HG03108 (cell line): ENCODE data around the gene RNF212.

Experiments
- ATAC-seq: cut with Tn5 transposase; IDR thresholded peaks from one replicate; pipeline ENCODE4 v1.9.1; 2021; ENCODE audit warnings: moderate library complexity; ENCODE audit not compliant: unreplicated experiment

The RNF212 gene

GRCh38 chr4:1090465-1091440, 22.6 kb downstream of the RNF212 start:
- no peak for ATAC-seq

DNA sequence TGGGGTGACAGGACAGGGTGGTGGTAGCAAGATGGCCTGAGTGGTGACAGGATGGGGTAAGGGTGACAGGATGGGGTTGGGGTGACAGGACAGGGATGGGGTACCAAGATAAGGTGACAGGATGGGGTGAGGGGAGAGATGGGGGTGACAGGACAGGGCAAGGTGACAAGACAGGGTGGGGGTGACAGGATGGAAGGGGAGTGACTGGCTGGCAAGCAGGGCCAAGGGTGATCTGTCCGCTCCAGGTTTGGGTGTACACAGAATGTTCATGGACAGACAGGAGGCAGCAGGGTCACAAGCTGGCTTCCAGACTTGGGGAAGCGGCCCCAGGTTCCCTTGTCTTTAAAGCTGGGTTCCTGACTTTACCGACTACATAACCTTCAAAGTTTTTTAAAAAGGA, 23.3 kb downstream of the RNF212 start:
- no peak for ATAC-seq

DNA sequence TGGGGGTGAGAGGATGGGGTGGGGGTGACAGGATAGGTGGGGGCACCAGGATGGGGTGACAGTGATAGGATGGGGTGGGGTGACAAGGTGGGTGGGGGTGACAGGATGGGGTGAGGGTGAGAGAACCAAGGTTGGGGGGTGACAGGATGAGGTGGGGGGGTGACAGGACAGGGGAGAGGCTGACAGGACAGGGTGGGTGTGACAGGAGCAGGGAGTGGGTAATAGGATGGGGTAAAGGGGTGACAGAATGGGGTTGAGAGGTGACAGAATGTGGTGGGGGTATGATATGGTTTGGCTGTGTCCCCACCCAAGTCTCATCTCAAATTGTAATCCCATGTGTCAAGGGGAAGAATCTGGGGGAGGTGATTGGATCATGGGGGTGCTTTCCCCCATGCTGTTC, 26.0 kb downstream of the RNF212 start:
- no peak for ATAC-seq

GRCh38 chr4:1086011-1086410, 27.4 kb downstream of the RNF212 start:
- no peak for ATAC-seq

DNA sequence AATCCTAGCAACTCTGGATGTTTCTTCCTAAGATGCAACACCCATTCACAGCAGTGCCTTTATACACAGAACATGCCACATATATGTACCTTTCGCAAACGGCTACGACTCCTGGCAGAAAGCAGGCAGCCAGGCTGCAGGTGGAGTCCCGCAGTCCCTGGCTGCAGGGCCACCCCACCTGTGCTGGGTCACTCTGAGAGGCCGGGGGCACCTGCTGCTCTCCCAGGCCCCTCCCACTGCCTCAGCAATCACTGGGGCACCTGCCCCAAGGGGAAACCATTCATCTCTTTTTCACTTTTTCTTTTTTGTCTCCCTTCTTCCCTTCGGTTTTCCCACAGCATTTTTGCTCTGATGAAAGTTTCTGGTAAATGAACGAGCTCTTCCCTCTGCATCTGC, 28.0 kb downstream of the RNF212 start:
- ATAC-seq: no peak

DNA sequence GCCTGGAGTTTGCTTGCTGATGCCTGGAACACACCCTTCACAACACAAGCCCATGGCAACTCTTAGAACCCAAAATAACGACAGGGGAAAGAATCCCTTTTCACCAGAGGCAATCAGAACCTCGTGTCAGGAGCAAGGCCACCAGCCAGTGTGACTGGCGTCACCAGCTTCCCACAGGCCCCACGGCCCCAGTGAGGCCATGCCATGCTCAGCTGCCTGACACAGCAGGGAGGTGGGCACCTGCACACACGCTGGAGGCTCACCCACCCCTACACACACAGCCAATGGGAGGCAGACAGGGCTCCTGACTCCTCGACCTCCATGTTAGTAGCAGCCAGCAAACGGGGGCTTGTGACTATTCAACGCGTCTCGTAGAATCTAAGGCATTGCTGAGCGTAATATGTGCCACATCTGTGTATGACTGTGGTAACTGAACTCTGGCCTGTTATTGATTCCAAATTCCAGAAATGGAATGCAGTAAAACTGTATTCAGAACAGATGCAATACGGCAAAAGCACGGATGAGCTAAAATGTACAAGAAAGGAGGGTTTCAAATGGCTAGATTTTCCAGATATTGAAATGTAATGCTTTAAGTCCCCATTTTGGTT, 28.5 kb downstream of the RNF212 start:
- ATAC-seq: no peak

DNA sequence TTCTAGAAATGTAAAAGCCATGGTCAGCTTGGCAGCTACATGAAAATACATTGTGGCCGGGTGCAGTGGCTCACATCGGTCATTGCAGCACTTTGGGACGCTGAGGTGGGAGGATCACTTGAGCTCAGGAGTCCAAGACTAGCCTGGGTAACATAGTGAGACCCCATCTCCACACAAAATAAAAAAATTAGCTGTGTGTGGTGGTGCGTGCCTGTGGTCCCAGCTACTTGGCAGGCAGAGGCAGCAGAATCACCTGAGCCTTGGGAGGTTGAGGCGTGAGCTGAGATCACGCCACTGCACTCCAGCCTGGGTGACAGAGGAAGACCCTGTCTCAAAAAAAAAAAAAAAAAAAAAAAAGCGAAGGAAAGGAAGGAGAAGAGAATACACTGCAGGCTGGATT, 29.0 kb downstream of the RNF212 start:
- no peak for ATAC-seq

- no peak for ATAC-seq
Measured at GRCh38 chr4:1082215-1083182, 30.9 kb downstream of the RNF212 start.

- ATAC-seq: no peak
Measured at GRCh38 chr4:1081689-1082040, 31.7 kb downstream of the RNF212 start.

- ATAC-seq: no peak
Measured at GRCh38 chr4:1080961-1081688, 32.2 kb downstream of the RNF212 start.

GRCh38 chr4:1080432-1080831, 32.9 kb downstream of the RNF212 start:
- no peak for ATAC-seq

DNA sequence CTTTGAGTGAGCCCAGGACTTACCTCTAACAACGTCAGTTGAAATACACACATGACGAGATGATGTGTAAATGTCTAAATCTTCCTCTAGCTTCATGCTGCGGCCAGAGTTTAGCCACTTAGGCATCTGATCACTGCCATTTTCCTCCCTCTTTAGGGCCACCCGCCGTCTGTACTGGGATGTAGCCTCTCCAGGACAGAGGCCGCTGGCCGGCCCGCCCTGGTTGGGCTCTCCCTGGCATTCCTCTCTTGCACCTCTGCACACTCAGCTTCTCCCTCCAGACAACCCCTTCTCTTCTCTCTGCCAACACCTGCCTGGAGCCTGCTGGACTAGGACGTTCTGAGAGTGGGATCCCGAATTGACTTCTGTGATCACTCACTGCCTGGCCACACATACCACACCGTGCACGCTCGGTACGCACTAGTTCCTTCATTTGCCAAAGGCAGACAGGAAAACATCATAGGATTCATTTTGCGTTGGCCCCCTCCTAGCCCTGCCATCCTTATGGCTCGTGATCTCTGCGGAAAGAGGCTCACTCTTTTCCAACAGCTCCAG, 33.6 kb downstream of the RNF212 start:
- ATAC-seq: no peak

GRCh38 chr4:1078490-1078889, 34.9 kb downstream of the RNF212 start:
- ATAC-seq: no peak

- no peak for ATAC-seq
Measured at GRCh38 chr4:1077711-1078477, 35.5 kb downstream of the RNF212 start.

DNA sequence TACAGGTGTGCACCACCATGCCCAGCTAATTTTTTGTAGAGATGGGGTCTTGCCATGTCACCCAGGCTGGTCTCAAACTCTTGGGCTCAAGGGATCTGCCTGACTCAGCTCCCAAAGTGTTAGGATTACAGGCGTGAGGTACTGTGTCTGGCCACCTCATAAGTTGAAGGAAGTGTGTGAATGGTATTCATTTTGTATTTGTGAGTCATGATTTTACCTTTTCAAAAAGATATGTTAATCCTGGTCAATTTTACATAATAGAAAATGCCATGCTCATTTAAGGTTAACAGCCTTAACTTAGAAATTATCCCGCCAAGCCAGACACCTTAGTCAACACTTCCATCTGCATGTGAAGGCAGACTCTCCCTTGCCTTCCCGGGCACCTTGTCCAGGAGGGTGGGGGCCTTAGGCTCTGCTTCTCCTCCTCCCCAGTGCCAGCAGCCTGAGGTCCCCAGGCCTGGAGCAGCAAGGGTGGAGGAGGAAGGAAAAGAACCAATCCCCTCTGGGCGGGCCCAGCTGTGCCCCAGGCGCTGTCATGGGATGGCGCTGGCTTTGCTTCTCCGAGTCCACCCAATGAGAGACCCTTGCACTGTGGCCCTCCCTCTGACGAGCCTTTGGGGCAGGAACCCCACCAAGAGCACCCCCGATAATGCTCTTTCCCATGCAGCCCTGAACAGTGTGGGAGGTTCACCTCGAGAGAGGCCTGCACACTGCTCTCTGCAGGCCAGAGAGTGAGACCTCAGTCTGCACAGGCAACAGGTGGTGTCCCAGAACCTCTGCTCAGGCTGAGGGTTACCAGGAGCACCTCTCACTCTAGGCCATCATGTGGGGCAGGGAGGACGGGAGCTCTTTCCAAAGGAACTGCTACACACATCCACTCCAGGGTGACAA, 37.3 kb downstream of the RNF212 start:
- ATAC-seq: no peak

DNA sequence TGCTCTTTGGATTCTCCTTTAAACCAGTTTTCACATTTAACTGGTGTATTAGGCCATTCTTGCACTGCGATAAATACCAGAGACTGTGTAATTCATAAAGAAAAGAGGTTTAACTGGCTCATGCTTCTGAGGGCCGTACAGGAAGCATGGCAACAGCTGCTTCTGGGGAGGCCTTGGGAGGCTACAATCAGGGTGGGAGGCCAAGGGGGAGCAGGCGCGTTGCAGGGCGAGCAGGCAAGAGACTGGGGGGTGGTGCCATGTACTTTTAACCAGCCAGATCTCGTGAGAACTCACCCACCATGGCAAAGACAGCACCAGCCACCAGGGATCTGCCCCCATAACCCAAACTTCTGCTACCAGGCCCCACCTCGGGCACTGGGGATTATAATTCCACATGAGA, 38.1 kb downstream of the RNF212 start:
- no peak for ATAC-seq

DNA sequence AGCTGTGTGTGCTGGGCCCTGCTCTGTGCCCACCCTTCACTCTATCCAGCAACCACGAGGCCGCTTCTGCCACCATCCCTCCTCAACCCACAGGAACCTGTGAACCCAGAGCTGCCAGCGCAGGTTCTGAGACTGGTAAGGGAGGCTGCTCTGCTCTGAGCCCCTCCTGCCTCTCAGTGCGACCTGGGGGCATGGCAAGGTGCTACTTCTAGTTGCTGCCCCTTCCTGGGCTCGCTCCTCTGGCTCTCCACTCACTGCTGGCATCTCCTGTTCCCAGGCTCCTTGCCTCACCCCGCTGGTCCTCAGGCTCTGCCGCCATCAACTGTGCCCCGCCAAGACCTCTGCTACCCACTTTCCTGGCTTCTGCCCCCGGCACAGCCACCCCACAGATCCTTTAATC, 39.3 kb downstream of the RNF212 start:
- no peak for ATAC-seq

DNA sequence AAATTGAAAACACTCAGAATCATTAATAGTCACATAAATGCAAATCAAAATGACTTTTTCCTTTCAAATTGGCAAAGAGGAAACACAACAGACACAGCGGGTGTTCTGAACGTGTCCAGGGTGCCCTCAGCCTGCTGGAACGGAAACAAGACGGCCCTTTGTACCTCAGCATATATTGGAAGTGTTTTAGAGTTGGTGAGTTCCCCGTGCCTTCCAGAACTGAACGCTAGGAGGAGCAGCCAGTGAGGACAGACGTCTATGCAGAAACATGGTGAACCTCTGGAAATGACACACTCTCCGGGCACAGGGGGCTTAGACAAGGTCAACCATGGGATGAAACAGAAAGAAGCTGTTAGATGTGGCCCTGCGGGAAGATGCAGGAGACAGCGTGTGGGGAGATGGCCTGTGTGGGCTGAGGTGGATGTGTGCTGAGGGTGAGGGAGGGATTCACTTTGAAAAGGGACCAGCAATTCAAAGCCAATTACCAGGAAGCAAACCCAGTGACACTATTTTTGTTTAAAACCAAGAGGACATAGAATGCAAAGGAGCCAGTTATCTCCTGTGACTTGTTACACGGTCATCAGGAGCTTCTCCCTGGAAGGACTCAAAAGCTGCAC, 40.4 kb downstream of the RNF212 start:
- ATAC-seq: no peak
